ENCODE measurements around the gene HNRNPL.
"Not testable (repeated sequence)": the region's sequence is repeated elsewhere in the genome, so short reads cannot be mapped to it uniquely, and the experiment has no call there.

The HNRNPL gene

DNA sequence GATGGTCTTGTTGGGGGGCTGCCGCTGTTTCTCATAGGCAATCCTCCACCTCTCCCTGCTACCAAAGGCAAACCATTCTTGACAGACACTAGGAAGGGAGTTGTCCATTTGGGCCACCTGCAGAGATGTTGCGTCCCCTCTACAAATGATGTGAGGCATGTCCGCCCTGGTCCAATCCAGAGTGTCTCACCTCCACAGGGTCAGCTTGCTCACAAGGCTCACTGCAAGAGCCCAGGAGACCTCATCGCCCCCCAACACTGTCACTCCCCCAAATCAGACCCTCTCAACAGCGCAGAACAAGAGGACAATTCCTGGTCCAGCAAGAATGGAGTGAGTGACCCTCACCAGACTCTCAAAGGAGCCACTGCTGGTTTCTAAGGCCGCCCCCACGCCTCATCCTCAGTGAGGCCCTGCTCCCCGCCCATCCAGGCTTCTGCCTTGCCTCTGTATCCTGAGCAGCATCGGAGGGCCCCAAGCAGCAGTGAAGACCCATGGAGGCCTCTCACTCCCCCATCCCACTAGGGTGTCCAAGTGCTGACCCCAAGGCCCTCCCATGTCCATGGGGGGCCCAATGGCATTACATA is 6.5 kb downstream of the HNRNPL start:
- DNase-seq, result no peak

GRCh38 chr19:38842439-38843174 is 7.2 kb downstream of the HNRNPL start:
- DNase-seq, result no peak

DNA sequence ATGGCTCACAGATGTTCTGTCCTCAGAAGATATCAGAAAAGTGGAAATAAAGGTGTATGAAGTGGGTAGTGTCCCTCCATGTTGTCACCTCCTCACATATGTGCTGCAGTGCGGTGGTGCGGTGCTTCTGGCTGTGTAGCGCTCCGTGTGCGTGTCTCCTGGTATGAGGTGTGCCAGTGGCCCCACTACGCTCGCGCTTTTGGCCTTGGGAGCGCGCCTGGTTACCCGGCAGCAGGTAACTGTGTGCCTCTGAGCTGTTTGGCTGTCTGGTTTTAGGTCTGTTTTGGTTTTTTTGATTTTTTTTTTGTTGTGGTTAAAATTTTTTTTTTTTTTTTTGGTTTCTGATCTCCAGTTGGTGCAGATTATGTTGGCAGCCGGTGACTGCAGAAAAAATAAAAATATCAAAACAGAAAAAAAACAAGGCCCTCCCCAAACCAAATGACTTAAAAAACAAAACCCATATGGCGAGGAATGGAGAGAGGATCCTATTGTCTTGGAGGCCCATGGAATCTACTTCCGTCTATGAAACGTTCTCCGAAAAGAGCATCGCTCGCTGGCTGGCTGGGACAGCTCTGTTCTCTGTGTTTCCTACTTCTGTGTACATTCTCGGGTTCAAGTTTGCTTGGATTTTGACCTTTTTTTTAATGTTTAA is 7.9 kb downstream of the HNRNPL start:
- no peak for DNase-seq

- no peak for DNase-seq
These were observed 8.5 kb downstream of the HNRNPL start for GRCh38 chr19:38841180-38841766.

DNA sequence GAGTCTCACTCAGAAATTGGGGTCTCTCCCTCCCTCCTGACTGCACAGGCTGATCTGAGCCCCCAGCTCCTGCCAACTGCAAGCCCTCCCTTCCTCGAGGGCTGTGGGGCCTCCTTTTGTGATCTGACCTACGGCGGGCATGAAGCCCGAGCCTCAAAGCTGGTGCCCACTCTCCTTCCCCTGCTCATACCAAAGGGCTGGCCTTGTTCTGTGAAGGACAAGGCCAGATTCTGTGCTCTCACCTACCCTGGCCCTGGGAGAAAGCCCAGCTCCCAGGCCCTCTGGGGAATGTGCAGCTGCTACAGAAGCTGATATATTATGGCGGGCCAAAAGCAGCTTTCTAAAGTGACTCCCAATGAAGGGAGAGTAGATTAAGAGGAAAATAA is 9.2 kb downstream of the HNRNPL start:
- DNase-seq, result no peak

- DNase-seq, result no peak
These were observed 9.8 kb downstream of the HNRNPL start for GRCh38 chr19:38839816-38840582.

- DNase-seq, result no peak
These were observed 10.6 kb downstream of the HNRNPL start for GRCh38 chr19:38838986-38839761.

DNA sequence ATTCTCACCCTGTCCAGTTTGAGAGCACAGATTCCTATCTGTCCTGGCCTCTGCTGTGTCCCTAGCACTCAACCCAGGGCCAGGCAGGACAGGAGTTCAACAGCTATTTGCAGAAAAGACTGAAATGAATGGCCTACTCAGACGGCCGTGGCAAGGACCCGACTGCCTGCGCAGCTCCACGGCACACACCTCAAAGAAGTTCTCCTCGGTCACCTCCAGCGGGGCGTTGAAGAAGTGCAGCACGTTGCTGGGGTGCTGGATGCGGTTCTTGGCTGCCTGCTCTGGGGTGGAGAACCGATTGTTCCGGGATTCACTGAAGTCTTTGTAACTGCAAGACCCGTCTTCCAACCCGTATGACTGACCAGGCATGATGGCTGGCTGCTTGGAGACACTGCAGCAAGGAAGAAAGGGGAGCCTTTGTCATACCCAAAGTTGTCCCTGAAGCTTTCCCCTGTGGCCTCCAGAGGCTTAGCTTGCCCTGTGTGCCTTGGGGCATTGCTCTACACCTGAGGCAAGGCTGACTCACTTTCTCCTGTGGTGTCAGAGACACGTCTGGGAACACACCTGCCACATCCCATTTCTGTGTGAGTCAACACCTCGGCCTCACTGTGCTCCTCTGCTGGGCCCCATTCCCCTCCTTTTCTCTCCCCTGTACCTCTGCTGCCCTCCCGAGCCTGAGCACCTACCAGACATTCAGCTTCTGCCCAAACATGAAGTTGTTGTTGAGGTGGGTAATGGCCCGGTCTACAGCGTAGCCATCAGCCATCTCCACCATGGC is 11.4 kb downstream of the HNRNPL start:
- no peak for DNase-seq

DNA sequence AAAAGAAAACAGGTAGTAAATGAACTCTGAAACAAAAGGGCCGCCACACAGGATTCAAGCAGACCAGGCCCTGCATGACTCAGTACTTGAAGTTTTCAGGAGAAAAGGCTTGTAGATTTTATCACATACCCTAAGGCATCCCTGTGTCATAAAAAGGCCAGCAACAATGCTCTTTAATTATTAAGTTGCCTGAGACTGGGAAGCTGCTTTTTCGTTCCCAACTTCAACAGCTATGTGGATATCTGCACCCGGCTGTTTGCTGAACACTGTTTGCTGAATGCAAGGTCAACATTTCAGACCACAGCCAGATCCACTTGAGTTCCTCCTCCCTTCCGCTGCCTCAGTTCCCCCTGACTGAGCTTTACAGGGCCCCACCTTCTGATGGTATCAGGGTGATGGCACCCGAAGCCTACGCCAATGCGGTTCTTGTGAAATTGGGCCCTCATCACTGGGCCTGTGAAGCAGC is 12.1 kb downstream of the HNRNPL start:
- no peak for DNase-seq

DNA sequence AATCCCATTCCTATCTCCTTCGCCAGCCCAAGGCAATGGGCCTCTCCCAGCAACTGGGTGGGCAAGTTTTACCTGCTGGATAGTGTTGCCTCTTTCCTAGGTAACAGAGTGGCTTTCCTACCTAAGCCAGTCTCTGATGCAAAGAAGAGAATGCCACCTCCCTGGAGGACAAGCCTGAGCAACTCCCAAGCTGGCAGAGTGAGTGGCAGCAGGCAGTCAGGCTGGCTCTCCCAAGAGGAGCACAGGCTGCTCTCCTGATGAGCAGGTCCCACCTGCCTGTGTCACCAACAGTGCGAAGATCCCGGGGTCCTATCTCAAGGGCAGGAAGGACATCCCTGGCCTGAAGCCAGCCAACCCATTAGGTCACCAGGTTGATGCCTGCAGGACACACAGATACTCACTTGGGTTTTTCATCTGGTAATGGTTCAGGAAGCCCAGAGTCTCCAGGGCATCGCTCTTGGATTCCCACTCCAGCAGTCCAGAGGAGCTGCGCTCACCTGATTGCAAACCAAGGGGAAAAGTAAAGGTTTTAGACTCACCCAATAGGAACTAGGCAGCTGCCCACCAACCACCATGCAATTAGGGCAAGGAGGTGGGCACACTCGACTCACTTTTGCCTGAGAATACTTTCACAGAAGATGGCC is 12.7 kb downstream of the HNRNPL start:
- DNase-seq, result no peak

- no peak for DNase-seq
These were observed 13.4 kb downstream of the HNRNPL start for GRCh38 chr19:38836159-38836982.

GRCh38 chr19:38834590-38834989 is 15.2 kb downstream of the HNRNPL start:
- DNase-seq, result no peak

- DNase-seq, result no peak
These were observed 15.7 kb downstream of the HNRNPL start for GRCh38 chr19:38834104-38834490.

DNA sequence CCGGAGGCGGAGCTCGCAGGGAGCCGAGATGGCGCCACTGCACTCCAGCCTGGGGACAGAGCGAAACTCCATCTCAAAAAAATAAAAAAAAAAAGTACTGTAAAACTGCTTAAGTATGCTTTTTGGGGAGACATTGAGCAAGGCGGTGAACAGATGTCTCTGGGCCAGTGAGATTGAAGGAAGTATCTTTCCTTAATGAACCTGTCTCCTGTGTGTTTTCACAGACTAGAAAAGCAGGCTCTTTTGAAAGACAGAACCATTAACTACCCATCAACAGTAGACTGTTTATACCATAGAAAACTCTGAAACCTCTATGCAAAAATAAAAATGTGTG is 16.7 kb downstream of the HNRNPL start:
- DNase-seq, result no peak

- no peak for DNase-seq
These were observed 18.6 kb downstream of the HNRNPL start for GRCh38 chr19:38831142-38831605.

GRCh38 chr19:38830039-38830733 is 19.6 kb downstream of the HNRNPL start:
- DNase-seq, result no peak

GRCh38 chr19:38829203-38829602 is 20.6 kb downstream of the HNRNPL start:
- DNase-seq, result not testable (repeated sequence)

- no peak for DNase-seq
These were observed 22.8 kb downstream of the HNRNPL start for GRCh38 chr19:38826856-38827551.

GRCh38 chr19:38825936-38826335 is 23.9 kb downstream of the HNRNPL start:
- not testable (repeated sequence) for DNase-seq

Data from midbrain (tissue), 1 donor.